Omental fat pad (tissue), 4 donors: ENCODE measurements around the gene TNC. TPM values are rescaled to one million over a fixed set of nuclear protein-coding genes. Genes with fewer than 3 reads are reported as not detected.

Experiments used
- ATAC-seq: fragments of 150-250 bp; one replicate; pipeline ENCODE4 v1.9.1; 2016; ENCODE audit warnings: mild to moderate bottlenecking, moderate library complexity; ENCODE audit not compliant: low FRiP score
- DNase-seq: peaks from one replicate; pipeline ENCODE4 v3.0.0-alpha.2; 2019; ENCODE audit warnings: low spot score
- total RNA-seq, 4 donors: library from RNA; depleted of rRNA; stranded (reverse); fragments of >200 nt; gene quantifications; one replicate each; pipeline ENCODE4 v1.1.0, GENCODE V29; 2016
- TF ChIP-seq, protein P1 (sequence below), 3 donors: fragments of 450-650 bp; IDR thresholded peaks; one replicate each; pipeline ENCODE4 v1.5.1; 2016 to 2017; ENCODE audit warnings: antibody characterized with exemption in 3 of 3, mild to moderate bottlenecking in 3 of 3, moderate library complexity in 2 of 3

Gene TNC
- total RNA-seq, 4 donors from 2014 or later, result 3.2 to 44.2 (median 10.0) TPM

- DNase-seq (no peak), ATAC-seq (no peak)
- TF ChIP-seq, protein P1, sequence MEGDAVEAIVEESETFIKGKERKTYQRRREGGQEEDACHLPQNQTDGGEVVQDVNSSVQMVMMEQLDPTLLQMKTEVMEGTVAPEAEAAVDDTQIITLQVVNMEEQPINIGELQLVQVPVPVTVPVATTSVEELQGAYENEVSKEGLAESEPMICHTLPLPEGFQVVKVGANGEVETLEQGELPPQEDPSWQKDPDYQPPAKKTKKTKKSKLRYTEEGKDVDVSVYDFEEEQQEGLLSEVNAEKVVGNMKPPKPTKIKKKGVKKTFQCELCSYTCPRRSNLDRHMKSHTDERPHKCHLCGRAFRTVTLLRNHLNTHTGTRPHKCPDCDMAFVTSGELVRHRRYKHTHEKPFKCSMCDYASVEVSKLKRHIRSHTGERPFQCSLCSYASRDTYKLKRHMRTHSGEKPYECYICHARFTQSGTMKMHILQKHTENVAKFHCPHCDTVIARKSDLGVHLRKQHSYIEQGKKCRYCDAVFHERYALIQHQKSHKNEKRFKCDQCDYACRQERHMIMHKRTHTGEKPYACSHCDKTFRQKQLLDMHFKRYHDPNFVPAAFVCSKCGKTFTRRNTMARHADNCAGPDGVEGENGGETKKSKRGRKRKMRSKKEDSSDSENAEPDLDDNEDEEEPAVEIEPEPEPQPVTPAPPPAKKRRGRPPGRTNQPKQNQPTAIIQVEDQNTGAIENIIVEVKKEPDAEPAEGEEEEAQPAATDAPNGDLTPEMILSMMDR (IDR thresholded peaks at IDR 0.05), result no peak
Measured at GRCh38 chr9:115115117-115115880, 2.7 kb downstream of the TNC start.

DNA sequence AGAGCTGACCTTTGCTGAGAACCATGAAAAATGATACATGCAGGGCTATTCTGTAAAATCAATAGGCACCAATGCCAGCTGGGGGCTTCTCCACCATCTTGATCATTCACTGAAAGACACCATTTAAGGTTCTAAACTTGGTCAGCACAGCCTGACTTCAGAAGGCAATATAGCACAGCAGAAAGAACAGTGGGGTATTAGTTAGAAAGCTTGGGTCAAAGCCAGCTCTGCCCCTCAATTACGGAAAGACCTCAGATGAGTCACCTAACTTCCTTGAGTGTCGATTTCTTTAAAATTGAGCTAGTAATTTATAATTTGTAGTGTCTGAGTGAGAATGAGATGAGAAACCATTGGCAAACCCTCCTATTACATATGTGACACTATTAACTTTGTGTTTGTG lies 3.4 kb downstream of the TNC start:
- ATAC-seq (no peak), DNase-seq (no peak)
- TF ChIP-seq, protein P1 (IDR thresholded peaks at IDR 0.05), result no peak

- TF ChIP-seq, protein P1 (IDR thresholded peaks at IDR 0.05), result no peak
Measured at GRCh38 chr9:115114084-115114483, 3.9 kb downstream of the TNC start.

GRCh38 chr9:115111874-115112273 lies 6.1 kb downstream of the TNC start:
- peak; percentile 51 for ATAC-seq
- TF ChIP-seq, protein P1 (IDR thresholded peaks at IDR 0.05), result no peak
- DNase-seq, result no peak

More at GRCh38 chr9:115114084-115114483, 3.9 kb downstream of the TNC start:
- DNase-seq, result no peak
- no peak for ATAC-seq

DNA sequence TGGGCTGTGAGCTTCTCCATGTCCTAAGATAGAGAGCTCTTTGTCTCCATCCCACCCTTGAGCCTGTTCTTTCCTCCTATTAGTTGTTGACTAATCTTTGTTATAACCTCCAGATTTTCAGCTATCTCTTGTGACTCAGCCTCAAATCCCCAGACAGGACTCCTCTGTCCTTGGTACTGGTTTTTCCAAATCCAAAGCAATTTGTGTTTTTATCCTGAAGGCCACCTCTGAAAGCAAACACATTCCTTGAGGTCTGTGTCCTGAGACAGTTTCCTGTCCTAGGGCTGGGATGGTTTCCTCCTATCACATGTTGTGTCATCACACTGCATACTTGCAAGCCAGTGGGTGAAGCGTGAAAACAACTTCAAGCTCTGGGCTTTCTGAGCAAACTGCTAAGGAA lies 8.5 kb downstream of the TNC start:
- DNase-seq, result no peak
- TF ChIP-seq, protein P1 (IDR thresholded peaks at IDR 0.05), result no peak
- no peak for ATAC-seq

DNA sequence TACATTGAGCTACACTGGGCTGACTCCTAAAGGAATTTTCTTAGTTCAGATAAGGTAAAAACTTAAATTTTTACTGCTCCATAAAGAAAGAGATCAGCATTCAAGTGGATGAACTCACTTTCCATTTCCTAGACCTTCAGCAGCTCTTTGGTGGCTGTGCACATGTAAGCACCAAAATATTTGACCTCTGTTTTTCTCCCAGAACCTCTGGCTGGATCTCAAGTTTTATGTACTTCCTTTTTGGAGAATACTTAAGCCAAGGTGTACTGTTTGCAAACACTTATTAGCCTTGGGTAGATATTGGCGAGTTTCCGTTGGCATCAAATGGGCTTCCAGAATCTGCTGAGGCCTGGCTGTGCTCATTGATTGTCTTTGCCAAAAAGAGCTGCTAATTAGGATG lies 10.3 kb downstream of the TNC start:
- DNase-seq (no peak), ATAC-seq (no peak)

More for the DNA sequence above, 10.3 kb downstream of the TNC start:
- TF ChIP-seq, protein P1 (IDR thresholded peaks at IDR 0.05), result no peak
